ENCODE data around the gene CHFR.

The CHFR gene

GRCh38 chr12:132807295-132808092 lies 79.9 kb downstream of the CHFR start:
- no peak for TF ChIP-seq CTCF (IDR thresholded peaks at IDR 0.05; ENCODE audit: low read length, missing control alignments)
- DNase-seq (ENCODE audit: low read depth), result no peak
- H3K4me3 ChIP-seq (replicated peaks; ENCODE audit: low read depth, low read length), result no peak overlapping the region

GRCh38 chr12:132806857-132807256 lies 80.5 kb downstream of the CHFR start:
- no peak for DNase-seq (ENCODE audit: low read depth)
- H3K4me3 ChIP-seq (replicated peaks; ENCODE audit: low read depth, low read length), result no peak overlapping the region
- TF ChIP-seq CTCF (IDR thresholded peaks at IDR 0.05; ENCODE audit: low read length, missing control alignments), result no peak

GRCh38 chr12:132804426-132804861 lies 83.0 kb downstream of the CHFR start:
- TF ChIP-seq CTCF (IDR thresholded peaks at IDR 0.05; ENCODE audit: low read length, missing control alignments), result no peak
- no peak overlapping the region for H3K4me3 ChIP-seq (replicated peaks; ENCODE audit: low read depth, low read length)
- DNase-seq (ENCODE audit: low read depth), result no peak

GRCh38 chr12:132803888-132804287 lies 83.5 kb downstream of the CHFR start:
- no peak for DNase-seq (ENCODE audit: low read depth)
- TF ChIP-seq CTCF (IDR thresholded peaks at IDR 0.05; ENCODE audit: low read length, missing control alignments), result no peak

GRCh38 chr12:132803125-132803524 lies 84.3 kb downstream of the CHFR start:
- DNase-seq (ENCODE audit: low read depth), result no peak
- TF ChIP-seq CTCF (IDR thresholded peaks at IDR 0.05; ENCODE audit: low read length, missing control alignments), result no peak
- no peak overlapping the region for H3K4me3 ChIP-seq (replicated peaks; ENCODE audit: low read depth, low read length)

More at GRCh38 chr12:132803888-132804287, 83.5 kb downstream of the CHFR start:
- H3K4me3 ChIP-seq (replicated peaks; ENCODE audit: low read depth, low read length), result no peak overlapping the region

- H3K4me3 ChIP-seq (replicated peaks; ENCODE audit: low read depth, low read length), result no peak overlapping the region
- DNase-seq (ENCODE audit: low read depth), result no peak
- no peak for TF ChIP-seq CTCF (IDR thresholded peaks at IDR 0.05; ENCODE audit: low read length, missing control alignments)
Measured at GRCh38 chr12:132801741-132802140, 85.7 kb downstream of the CHFR start.

GRCh38 chr12:132798836-132799235 lies 88.6 kb downstream of the CHFR start:
- TF ChIP-seq CTCF (IDR thresholded peaks at IDR 0.05; ENCODE audit: low read length, missing control alignments), result no peak
- no peak for DNase-seq (ENCODE audit: low read depth)
- no peak overlapping the region for H3K4me3 ChIP-seq (replicated peaks; ENCODE audit: low read depth, low read length)
